Left forelimb (tissue), 1 donor: ENCODE results near the gene VWA1.

ENCODE experiments used
- DNase-seq: peaks from one replicate; pipeline ENCODE4 v3.0.0-alpha.2; 2018; ENCODE audit warnings: low spot score

VWA1 gene, protein sequence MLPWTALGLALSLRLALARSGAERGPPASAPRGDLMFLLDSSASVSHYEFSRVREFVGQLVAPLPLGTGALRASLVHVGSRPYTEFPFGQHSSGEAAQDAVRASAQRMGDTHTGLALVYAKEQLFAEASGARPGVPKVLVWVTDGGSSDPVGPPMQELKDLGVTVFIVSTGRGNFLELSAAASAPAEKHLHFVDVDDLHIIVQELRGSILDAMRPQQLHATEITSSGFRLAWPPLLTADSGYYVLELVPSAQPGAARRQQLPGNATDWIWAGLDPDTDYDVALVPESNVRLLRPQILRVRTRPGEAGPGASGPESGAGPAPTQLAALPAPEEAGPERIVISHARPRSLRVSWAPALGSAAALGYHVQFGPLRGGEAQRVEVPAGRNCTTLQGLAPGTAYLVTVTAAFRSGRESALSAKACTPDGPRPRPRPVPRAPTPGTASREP

DNA sequence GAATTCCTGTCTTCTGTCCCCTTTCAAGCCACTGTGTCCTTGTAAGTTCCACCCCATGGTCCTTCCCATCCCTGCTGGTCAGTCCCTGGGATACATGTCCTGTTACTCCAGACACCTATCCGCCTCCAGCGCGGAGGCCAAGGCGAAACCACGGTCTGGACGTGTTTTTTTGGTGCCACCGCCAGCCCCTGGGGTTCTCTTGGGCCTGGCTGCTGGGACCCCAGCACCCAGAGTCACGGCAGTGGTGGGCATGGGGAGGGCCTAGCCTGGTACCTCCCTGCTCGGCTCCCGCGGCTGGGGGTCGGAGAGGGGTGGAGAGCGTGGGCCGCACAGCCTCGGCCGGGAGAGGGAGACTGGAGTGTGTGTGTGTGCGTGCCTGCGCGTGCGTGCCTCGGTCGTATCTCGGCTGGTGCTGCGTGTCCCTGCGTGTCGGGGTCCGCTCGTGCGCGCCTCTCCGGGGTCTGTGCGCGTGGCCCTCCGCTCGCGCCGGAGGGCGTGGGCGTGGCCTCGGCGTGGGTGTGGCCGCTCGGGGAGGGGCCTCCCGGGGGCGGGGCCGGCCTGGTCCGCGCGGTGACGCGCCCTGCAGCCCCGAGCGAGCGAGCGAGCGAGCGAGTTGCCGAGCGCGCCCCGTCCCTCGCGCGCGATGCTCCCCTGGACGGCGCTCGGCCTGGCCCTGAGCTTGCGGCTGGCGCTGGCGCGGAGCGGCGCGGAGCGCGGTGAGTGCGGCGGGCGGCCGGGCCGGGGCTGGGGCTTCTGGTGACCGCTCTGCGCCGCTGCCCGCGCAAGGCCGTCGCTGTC, at the start of gene VWA1:
Gene VWA1 (plus strand): TSS at position 585 of the 798 bp plus-strand sequence. CDS start 59 bp downstream, at position 644.
- DNase-seq: peak; percentile 85

DNA sequence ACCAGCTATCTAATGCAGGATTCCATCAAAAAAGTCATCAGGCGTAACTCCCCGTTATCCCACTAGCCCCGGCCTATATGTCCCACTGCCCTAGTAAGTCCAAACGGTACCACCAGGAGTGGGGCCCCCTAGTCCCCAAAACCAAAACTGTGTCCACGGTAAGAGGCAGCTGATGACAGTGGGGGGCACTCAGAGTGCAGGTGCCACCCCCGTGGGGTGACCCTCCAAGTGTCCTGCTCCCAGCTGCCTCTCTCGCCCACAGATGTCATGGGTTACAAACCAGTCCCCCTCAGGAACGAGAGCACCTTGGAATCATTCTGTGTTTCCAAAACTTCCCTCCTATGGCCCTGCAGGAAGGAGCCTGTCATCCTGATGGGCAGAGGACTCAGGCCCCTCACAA, 49.6 kb upstream of the VWA1 start:
- DNase-seq: no peak

DNA sequence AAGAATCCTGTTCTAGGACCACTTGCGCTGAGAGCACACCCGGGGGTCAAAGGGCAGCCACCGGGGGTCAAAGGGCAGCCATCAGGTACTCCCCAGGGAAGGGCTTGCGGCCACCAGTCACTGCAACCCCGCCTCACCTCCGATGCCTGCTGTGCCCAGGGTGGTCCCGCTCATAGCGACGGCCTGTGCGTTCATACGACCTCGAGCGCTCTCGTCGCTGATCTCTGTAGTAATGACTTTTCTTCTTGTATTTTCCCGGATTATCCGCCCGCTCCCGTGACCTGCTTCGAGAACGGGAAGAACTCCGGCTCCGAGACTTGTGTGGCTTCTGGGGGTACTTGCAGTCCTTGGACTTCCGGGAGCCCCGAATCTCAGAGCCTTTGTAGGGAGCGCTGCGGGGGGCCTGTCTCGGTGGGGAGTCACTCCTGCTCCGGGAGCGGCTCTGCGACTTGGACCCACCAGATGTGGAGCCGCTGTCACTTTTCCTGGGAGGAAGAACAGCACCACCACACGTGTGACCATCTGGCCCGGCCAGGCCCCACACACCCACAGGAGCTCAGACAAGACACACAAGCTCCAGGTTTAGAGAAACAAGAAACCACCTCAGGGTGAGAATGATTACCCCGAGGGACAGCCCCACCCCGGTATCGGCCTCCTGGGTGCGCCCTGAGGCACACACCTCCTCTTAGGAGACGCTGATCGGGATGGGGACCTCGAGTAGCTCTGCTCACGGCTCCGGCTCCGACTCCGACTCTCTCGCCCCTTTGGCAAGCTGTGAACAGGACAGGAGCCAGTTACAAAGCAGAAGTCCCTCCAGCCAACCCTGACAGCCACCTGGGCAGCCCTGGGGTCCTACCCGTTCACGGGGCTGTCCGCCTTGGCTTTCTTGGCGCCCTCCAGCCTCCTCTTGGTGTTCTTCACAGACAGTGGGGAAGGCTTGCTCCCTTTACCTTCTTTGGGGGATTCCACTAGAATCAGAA, 48.1 kb upstream of the VWA1 start:
- no peak for DNase-seq

DNA sequence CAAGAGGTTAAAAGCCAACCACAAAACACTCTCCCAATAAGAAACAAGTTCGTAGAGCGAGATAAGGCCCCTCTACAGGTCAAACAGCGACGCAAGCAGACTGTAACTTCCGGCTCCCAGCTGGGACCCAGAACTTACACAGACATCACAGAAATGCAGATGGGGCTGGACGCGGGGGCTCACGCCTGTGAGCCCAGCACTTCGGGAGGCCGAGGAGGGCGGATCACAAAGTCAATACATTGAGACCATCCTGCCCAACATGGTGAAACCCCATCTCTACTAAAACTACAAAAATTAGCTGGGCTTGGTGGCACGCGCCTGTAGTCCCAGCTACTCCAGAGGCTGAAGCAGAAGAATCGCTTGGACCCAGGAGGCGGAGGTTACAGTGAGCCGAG, 47.4 kb upstream of the VWA1 start:
- no peak for DNase-seq

DNA sequence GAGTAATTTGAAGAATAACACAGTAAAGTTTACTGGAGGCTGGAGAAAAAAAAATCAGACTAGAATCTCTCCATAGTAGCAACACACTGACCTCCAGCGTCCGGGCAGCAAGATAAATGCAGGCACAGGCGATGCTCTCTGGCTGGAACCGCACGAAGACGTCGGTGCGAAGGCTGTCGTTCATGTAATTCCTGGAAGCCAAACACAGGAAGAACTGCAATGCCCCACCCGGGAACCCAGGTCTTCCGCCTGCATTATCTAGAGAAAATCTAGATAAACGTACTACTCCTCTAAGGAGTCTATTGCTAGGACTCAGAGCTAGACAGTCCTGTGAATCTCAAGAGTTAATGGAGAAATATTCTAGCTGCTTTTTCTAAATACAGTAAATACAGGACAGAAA, 44.8 kb upstream of the VWA1 start:
- DNase-seq: no peak

DNA sequence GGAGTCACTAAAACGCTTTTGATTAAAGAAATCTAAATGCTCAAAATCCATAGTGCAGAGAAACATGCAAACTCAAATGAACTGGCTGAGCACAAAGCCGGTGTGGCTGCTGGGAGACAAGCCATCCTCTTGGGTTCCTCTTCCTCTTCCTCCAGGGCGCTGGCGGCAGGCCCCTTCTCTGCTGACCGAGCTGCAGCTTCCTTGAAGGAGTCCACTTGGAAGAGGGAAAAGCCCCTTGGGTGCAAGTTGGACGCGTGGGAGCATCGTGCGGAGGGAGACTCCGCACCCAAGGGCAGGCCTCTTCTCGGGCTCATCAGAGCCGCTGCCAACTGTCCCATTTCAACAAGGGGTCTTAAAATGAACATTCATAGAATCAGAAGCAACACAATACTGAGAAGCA, 44.3 kb upstream of the VWA1 start:
- DNase-seq: no peak

DNA sequence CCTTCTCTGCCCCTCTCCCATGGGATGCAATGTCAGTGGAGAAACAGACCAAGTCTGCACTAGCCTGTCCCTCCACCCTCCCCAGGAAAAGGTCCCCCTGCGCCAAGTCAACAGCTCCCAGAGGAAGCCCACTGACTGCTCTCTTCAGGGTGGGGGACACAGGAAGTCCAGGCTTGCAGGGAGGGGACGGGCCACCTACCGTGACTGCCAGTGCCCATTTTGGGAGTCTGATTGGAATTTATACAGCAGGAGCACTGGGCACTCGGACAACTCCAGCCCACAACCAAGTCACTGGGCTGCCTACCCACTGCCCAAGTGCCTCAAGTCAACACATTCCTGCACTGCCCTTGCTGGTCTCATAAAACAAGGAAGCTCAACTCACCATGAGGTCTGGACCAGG, 42.5 kb upstream of the VWA1 start:
- DNase-seq: no peak

DNA sequence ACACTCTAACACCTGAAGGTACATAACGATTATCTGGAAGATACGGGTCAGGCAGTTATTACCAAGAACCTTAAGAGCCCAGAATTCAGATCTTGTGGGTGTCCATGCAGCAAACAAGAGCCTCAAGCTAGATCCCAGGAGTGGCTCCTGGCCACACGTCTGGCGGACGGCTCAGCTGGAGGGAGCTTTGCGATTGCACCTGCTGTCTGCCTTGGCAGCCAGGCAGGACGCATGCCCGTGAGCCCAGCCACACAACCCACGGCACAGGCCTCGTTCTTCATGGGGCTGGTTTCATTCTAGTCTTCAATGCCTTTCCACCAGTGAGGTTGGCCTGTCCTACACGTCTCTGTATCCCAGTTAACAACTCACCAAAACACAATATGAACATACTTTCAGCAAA, 42.1 kb upstream of the VWA1 start:
- DNase-seq: no peak

DNA sequence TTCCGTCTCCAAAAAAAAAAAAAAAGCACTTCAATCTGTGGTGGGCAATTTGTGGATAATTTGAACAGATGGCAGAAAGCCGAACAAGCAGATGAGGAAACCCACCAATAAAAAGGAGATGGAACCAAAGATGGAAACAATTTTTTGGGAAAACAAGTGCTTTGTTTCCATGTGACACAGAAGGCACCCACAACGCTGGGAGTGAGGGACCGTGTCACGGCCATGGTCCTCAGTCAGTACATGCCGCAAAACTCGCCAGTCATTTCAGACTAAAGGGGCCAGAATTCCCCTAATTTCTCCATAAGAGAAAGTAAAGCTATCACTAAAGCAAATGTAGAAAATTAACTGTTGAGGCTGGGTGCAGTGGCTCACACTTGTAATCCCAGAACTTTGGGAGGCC, 41.4 kb upstream of the VWA1 start:
- DNase-seq: no peak

DNA sequence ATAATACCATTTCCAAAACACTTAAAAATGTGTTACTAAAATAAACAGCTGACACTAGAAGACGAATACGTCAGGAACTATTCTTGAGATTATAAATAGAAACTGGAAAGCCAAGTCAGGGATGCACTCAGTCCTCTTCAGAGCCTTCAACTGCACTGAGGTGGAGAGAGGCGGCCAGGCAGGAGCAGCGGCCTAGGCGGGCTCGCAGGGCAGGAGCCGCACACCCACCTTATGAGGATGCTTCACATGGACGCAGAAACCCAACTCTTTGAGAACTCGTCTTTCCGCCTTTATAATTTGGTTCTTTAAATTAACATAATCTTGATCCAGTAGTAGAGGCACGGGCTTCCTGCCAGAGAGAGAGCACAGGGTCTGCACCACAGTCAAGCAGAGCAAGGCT, 40.3 kb upstream of the VWA1 start:
- DNase-seq: no peak

DNA sequence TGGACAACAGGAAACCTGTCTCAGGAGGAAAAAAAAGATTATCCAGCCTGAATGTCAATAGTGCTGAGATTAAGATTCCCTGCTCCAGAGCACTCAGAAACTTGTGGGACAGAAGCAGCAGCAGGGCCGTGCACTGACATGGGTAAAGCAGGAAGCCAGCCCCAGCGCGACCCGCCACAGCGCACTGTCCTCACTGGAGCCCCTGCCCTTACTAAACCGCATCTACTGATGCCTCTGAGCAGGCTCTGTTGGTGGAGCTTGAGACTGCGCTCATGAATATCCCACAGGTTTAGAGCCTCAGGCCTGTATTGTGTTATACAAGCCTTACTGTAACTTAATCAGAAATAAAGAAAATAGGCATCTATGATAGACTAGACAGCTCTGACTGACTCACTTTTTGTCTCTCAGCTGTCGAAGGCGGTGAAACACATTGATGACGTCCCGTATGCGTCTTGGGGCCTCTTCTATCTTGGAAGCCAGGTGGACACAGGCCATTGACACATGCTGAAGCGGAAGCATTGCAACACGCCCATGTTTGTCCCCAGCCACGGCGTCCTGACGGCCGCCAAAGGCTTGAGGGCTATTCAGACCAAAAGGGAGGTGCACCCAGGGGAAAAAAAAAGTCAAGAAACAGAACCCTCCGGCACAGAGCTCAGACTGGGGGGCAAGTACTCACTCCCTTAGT, 37.5 kb upstream of the VWA1 start:
- DNase-seq: no peak

DNA sequence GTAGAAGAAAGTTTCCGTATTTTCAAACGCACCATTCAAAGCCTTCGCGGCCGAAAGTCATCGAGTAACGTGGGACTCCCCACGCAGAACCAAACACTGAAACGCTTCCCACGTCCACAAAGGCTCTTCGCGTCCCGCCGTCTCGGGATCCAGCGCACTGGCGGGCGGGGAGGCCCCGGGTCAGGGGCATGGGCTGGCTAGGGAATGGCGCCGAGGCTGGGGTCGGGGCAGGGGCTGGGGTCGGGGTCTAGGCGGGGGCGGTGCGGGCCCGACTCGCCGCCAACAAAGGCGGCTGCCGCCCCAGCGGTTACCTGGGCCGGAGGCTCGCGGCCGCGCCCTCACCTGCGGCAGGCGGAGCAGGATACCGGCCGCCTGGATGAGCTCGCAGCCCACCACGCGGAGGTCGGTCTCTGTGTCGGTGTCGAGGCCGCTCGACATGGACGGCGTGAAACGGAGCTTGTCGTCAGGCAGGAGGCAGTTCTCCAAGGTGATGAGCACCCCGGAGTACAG, 36.8 kb upstream of the VWA1 start:
- no peak for DNase-seq

DNA sequence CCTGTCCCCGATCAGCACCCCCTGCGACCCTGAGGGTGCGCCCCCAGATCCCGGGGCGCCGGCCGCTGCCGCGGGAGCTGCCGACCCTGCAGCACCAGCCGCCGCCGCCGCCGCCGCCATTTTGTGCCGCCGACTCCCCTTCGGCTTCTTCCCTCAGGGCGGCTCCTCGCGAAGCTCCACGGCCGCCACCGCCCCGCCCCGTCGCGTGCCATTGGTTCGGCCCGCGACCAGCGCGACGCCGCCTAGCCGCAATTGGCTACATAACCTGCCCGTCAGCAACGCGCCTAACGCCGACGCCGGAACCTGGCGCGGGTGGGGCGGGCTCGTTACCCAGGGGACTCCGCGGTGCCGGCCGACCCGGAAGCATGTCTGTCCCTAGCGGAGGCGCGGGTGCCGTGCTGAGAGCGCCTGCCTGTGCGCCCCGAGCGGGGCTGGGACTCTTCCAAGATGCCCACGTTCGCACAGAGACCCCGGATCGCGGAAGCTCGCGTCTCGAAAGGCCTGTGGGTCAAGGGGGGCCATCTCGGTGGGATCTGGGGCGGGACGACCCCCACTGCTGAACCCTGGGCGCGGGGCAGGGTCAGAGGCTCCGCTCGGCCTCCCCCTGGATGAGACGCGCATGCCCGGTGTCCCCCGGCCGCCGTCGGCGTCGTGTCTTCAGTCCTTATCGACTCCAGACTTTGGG, 36.2 kb upstream of the VWA1 start, which contains the start of gene CCNL2:
Gene CCNL2 (minus strand): TSS at position 149 of the 685 bp plus-strand sequence. CDS start 29 bp downstream, at position 120.
- peak; percentile 99 for DNase-seq

DNA sequence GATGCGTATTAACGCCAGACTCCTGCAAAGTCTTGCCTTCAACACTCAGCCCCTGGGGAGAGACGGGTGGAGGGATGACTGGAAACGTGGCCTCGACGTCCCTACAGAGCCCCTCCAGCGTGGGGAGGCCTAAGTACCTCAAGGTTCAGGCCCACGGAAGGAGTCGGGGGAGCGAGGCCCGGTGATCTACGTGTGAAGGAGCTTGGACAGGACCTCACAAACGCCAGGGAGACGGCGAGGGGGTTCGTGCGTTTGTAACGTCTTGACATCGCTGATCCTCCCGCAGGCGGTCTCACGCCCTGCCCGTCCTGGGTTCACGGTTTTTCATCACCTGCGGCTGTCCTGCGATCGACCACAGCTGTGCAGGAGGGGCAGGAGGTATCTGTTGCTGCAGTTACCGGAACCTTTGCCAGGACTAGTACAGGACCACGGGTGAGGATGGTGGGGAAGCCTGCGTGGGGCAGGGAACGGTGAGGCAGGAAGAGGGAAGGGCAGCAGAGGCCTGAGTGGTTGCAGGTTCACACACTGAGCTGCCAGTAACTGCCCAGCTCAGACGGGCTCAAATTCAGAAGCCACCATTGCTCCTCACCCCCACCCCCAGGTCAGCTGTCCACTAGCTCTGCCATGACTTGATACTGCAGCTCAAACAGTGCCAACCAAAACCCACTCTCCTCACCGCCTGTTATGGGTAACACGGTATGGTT, 35.5 kb upstream of the VWA1 start:
- DNase-seq: no peak

DNA sequence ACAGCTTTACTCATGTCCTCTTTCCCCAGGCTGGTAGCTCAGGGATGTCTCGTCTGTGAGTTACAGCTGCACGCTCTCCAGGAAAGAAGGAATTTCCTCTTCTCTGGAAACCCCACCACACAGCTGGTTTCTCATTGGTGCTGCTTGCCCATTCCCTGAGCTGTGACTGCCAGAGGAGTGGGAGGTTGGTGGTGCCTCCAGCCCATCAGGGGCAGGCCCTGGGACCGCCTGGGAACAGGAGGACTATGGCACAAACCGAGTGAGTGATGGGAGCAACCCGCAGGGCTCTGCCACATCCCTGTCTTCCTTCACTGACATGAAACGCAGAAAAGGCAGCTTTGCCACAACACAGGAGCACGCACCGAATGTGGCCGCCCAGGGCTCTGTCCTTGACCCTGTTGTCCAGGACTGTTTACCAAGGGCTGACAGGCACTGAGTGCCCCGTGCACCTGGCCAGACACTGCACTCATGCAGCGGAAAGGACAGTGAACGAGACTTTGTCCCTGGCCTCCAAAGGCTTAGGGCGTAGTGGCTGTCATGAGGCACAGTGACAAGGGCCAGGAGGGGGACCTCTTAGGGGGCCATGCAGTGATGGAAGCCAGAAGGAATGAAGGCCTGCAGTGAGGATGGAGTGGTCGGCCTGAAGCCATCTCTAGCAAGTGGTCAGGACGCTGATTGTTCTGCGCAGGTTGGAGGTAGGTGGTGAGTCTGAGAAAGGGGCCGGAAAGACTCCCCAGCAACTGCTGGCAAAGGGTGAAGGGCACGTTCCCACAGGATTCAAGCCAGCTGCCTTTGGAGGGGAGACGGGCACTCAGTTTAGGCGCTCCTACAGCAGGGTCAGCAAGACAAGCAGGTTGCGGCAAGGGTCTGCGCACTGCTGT, 34.7 kb upstream of the VWA1 start:
- DNase-seq: no peak

DNA sequence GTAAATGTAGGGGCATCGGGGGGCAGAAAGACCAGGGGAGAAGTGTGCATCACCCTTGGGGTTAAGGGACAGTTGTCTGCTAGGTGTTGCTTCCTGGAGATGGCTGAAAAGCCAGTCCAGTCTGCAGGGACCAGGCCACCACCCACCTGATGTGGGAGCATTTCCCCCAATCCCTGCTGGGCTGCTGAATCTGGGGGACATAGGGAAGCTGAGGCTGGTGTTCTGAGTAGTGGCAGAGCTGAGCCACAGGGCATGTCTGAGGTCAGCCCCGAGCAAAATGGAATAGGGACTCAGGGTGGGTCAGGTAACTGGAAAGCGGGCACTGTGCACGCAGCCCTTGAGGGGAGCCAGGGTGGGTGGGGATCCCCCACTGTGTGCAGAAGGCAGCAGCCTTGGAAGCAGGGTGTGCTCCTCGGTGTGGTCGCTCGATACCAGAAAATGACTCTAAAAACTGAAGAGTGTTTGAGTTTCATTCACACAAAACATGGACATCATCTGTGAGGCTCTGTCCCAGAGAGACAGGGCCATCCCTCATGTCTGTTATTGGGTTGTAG, 34.0 kb upstream of the VWA1 start:
- DNase-seq: no peak

DNA sequence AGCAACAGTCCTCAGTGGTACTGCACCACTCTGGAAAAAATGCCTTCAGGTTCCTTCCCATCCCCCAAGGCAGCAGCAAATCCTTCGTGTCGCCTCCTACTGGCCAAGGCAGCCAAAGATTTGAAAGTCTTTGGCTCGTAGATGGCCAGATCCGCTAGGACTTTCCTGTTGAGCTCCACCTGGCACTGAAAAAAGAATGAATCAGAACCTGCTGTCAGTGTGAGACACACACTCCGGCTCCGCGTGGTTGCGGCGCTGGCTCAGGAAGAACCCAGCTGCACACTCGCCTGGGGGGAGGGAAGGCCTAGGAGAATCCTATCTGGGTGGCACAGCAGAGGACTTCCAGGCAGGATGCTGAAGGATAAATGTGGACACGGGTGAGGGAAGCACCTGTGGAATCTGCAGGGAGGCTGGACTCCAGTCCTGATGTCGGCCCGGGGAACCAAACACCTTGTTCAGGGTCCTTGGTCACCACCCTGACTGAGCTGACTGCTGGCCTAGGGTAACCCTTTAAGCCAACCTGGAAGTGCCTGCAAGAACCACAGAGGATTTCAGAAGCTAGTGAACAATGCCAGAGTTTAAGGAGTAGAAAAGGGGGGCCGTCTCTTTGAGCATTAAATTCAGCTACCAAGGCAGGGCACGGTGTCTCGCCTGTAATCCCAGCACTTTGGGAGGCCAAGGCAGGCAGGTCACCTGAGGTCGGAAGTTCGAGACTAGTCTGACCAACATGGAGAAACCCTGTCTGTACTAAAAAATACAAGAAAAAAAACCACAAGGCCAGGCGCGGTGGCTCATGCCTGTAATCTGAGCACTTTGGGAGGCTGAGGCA, 33.2 kb upstream of the VWA1 start:
- DNase-seq: no peak
